ENCODE measurements around the gene FHAD1. TPM values are rescaled to one million over a fixed set of nuclear protein-coding genes. Genes with fewer than 3 reads are reported as not detected.

FHAD1 gene
- total RNA-seq, 4 donors from 2014 or later, result 0.54 to 1.9 (median 0.75) TPM

DNA sequence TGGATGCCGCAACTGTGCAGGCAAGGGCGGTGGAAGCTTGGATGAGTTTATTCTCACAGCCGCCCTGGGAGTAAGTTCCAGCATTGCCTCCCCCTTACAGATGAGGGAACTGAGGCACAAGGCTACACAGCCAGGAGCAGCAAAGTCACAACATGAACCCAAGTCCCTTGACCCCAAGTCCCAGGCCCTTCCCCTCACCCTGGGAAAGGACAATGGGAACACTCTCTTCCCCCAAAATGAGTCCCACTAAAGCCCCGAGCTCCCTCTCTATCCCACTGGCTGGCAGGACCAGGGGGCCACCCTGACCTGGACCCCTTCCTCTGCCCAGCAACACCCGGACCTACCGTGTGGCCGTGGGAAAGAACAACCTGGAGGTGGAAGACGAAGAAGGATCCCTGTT, 195.1 kb downstream of the FHAD1 start:
- Histone ChIP-seq H3K4me1 (no peaks in the 10 kb centered on the region), H3K27ac (no peak overlapping the region), H3K4me3 (replicated peaks in 1 of 3) (no peak overlapping the region), H3K9me3 (no peaks in the 10 kb centered on the region), H3K27me3 (no peaks in the 10 kb centered on the region), H3K36me3 (no peaks in the 10 kb centered on the region)
- no peak for DNase-seq
- 90% methylated on average over 7 to 8 of the region's 8 CpGs for WGBS, 2 donors
- intact Hi-C loops (cut with DNase I), result no loop called here
- TF ChIP-seq, protein P1, sequence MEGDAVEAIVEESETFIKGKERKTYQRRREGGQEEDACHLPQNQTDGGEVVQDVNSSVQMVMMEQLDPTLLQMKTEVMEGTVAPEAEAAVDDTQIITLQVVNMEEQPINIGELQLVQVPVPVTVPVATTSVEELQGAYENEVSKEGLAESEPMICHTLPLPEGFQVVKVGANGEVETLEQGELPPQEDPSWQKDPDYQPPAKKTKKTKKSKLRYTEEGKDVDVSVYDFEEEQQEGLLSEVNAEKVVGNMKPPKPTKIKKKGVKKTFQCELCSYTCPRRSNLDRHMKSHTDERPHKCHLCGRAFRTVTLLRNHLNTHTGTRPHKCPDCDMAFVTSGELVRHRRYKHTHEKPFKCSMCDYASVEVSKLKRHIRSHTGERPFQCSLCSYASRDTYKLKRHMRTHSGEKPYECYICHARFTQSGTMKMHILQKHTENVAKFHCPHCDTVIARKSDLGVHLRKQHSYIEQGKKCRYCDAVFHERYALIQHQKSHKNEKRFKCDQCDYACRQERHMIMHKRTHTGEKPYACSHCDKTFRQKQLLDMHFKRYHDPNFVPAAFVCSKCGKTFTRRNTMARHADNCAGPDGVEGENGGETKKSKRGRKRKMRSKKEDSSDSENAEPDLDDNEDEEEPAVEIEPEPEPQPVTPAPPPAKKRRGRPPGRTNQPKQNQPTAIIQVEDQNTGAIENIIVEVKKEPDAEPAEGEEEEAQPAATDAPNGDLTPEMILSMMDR (IDR thresholded peaks at IDR 0.05), result no peak
- TF ChIP-seq POLR2A (IDR thresholded peaks at IDR 0.05), result no peak

DNA sequence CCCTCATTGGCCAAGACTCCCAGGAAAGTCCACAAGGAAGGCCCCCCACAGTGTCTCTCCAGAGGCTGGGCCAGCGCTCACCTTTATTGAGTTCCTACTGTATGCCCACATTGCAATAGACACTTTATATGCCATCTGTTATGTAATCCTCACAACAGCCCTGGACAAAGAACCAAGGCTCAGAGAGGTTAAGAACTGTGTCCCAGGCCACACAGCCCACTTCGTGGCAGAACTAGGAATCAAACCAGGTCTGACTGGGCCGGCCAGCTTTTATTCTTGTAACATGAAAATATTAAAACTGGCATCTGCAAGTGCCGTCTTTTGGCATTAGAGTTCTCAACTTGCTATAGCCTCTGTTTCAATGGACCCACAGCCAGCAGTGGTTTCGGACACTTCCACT, 195.7 kb downstream of the FHAD1 start:
- H3K9me3 ChIP-seq, result no peaks in the 10 kb centered on the region
- H3K27ac ChIP-seq, result no peak overlapping the region
- H3K4me3 ChIP-seq (replicated peaks in 1 of 3), result no peak overlapping the region
- whole genome bisulfite sequencing, 2 donors, result 86 to 87% methylated on average over 4 to 5 of the region's 5 CpGs
- intact Hi-C loops (cut with DNase I), result no loop called here
- no peaks in the 10 kb centered on the region for H3K4me1 ChIP-seq
- TF ChIP-seq POLR2A (IDR thresholded peaks at IDR 0.05), result no peak
- TF ChIP-seq, protein P1 (IDR thresholded peaks at IDR 0.05), result no peak
- no peak for DNase-seq
- H3K36me3 ChIP-seq, result no peaks in the 10 kb centered on the region
- H3K27me3 ChIP-seq, result no peaks in the 10 kb centered on the region

DNA sequence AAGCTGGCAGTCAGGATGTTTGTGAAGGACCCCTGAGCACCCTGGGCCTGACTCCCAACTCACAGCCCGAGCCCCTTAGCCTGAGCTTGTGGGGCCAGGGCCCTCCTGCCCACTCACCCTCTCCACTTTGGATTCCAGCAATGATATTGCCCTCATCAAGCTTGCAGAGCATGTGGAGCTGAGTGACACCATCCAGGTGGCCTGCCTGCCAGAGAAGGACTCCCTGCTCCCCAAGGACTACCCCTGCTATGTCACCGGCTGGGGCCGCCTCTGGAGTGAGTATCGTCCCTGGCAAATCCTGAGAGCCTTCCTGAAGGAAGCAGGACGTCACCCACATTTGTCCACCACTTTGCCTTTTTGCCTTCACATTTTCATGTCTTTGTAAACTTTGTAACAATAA, 196.3 kb downstream of the FHAD1 start:
- H3K4me3 ChIP-seq (replicated peaks in 1 of 3), result no peak overlapping the region
- H3K36me3 ChIP-seq, result no peaks in the 10 kb centered on the region
- DNase-seq, result no peak
- H3K27me3 ChIP-seq, result no peaks in the 10 kb centered on the region
- WGBS, 2 donors, result 82 to 83% methylated on average over 5 of the region's 5 CpGs
- H3K9me3 ChIP-seq, result no peaks in the 10 kb centered on the region
- intact Hi-C loops (cut with DNase I), result no loop called here
- H3K27ac ChIP-seq, result no peak overlapping the region
- H3K4me1 ChIP-seq, result no peaks in the 10 kb centered on the region
- TF ChIP-seq, protein P1 (IDR thresholded peaks at IDR 0.05), result no peak
- no peak for TF ChIP-seq POLR2A (IDR thresholded peaks at IDR 0.05)

DNA sequence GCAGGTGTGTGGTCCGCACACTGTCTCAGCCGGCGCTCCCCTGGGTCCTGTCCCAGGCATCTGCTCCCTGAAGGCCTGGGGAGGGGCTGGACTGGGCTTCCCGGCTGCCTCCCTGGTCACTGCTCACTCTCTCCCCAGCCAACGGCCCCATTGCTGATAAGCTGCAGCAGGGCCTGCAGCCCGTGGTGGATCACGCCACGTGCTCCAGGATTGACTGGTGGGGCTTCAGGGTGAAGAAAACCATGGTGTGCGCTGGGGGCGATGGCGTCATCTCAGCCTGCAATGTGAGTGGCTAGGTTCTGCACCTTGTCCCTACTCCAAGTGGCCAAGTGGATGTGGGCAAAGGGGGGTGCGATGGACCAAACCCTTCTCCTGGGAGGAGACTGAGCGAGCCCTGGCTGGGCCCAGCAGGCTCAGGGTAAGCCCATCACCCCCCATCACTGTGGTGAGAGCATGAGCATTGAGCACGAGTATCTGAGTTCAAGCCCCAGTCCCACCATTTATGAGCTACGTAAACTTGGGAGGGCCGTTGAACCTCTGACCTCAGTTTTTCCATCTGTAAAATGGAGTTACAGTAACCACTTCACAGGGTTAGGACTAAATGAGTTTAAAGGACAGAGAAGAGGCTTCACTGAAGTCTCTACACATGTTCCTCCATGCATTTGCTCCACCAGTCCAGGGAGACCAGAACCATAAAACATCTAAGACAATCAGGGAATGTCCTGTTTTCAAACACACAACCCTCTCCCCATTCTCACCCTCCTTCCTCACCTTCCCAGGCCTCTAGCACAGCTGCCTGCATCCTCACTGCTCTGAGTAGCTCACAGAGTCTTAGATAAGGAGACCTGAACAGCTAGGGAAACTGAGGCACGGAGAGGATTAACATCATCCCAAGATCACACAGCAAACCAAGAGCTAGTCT, 197.7 kb downstream of the FHAD1 start:
- DNase-seq, result no peak
- intact Hi-C loops (cut with DNase I), result no loop called here
- H3K36me3 ChIP-seq, result no peaks in the 10 kb centered on the region
- H3K27me3 ChIP-seq, result no peaks in the 10 kb centered on the region
- 91 to 93% methylated on average over 12 of the region's 17 CpGs for WGBS, 2 donors
- H3K27ac ChIP-seq, result no peak overlapping the region
- no peak for TF ChIP-seq POLR2A (IDR thresholded peaks at IDR 0.05)
- TF ChIP-seq, protein P1 (IDR thresholded peaks at IDR 0.05), result no peak
- H3K4me3 ChIP-seq (replicated peaks in 1 of 3), result no peak overlapping the region
- H3K4me1 ChIP-seq, result no peaks in the 10 kb centered on the region
- H3K9me3 ChIP-seq, result no peaks in the 10 kb centered on the region

DNA sequence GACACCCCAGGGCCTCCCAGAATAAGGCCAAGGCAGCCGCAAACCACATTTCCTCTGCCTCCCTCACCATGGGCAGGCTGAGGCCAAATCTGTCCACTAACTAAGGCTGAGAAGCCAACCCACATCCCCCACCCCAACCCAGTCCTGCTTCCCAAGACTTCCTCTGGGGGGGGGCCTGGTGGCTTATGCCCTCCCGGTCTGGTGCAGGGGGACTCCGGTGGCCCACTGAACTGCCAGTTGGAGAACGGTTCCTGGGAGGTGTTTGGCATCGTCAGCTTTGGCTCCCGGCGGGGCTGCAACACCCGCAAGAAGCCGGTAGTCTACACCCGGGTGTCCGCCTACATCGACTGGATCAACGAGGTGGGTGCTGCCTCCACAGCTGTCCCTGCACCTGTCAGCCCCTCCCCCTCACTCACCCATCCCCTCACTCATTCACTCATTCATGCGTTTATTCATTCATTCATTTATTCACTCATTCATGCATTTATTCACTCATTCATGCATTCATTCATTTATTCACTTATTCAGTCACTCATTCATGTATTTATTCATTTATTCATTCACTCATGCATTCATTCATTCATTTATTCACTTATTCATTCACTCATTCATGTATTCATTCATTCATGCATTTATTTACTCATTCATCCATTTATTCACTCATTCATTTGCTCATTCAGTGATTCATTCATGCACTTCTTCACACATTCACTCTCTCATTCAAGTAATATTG, 198.5 kb downstream of the FHAD1 start:
- H3K4me1 ChIP-seq, result no peaks in the 10 kb centered on the region
- H3K4me3 ChIP-seq (replicated peaks in 1 of 3), result no peak overlapping the region
- TF ChIP-seq POLR2A (IDR thresholded peaks at IDR 0.05), result no peak
- TF ChIP-seq, protein P1 (IDR thresholded peaks at IDR 0.05), result no peak
- H3K27me3 ChIP-seq, result no peaks in the 10 kb centered on the region
- no peak overlapping the region for H3K27ac ChIP-seq
- no peak for DNase-seq
- intact Hi-C loops (cut with DNase I), result no loop called here
- H3K9me3 ChIP-seq, result no peaks in the 10 kb centered on the region
- no peaks in the 10 kb centered on the region for H3K36me3 ChIP-seq
- WGBS, 2 donors, result 85 to 87% methylated on average over 12 to 14 of the region's 14 CpGs

Data from thyroid gland (tissue), 4 donors.